ENCODE measurements around the gene MCM3AP.

The MCM3AP gene

GRCh38 chr21:46285206-46285661 is at the start of gene MCM3AP:
MCM3AP (minus strand) TSS chr21:46285611; CDS start chr21:46285286, 325 bp downstream.
- no peak for DNase-seq

DNA sequence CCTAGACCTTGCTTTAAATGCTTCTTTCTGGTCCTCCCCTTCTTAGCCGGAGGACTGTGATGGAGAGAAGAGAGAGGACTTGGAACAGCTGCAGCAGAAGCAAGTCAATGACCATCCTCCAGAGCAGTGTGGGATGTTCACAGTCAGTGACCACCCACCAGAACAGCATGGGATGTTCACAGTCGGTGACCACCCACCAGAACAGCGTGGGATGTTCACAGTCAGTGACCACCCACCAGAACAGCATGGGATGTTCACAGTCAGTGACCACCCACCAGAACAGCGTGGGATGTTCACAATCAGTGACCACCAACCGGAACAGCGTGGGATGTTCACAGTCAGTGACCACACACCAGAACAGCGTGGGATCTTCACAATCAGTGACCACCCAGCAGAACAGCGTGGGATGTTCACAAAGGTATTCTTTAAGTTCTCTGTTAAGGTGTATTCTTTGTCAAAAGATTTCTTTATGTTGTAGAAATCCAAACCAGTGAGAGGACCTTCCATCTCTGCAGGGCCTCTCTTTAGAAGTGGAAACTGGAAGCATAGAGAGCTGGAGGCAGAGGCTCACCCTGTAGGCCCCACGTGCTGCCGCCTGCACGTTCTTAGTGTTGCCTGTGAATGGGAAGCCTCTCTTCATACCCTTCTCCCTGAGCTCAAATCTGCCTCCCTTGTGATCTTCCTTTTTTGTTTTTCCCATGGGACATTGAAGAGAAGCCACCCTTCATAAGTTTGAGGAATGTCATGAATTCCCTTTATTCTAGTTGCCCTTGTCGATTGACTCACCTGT is 49.1 kb upstream of the MCM3AP start:
- DNase-seq = no peak

DNA sequence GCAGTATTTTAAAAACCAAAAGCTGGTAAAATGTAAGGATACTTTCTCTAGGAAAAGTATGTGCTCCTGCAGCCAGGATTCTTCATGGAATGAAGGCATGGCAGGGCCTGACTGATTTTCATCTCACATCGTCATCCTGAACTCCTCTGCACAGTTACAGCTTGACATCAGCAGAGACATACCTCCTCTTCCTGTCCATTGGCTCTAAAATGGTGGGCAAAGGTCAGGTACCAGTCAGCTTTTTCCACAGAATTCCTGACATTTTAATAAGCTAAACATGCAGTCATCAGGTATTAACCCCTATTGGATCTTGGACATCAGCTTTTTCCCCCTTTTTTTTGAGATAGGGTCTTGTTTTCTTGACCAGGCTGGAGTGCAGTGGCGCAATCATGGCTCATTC is 44.4 kb upstream of the MCM3AP start:
- DNase-seq = no peak

DNA sequence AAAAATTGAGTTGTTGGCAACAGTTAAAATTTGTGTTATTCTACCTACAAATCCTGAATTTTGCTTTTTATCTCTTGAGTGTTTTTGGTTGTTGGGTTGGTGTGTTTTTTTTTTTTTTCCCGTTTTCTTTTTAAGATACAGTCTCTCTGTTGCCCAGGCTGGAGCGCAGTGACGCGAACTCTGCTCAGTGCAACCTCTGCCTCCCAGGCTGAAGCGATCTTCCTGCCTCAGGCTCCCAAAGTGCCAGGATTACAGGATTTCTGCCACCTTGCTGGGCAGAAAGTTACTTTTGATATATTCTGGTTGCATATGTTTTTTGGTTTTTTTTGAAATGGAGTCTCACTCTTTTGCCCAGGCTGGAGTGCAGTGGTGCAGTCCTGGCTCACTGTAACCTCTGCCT is 42.7 kb upstream of the MCM3AP start:
- DNase-seq = no peak

DNA sequence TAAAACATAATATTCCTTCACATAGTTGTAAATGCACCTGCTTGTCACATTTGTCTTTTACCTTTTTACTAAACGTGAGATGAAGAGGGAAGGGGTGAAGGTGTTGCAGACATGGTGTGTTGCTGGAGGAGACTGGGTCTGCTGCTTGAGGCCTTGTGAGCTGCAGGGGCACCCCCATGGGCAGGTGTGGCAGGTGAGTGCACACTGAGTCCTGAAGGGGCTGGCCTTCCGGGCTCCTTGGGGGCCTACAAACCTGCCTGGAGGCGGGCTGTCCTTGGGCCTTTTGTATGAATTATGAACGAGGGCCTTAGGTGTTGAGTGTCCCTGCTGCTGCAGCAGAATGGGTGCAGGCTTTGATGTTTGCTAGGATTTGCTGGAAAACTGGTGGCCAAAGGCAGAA is 42.3 kb upstream of the MCM3AP start:
- no peak for DNase-seq

DNA sequence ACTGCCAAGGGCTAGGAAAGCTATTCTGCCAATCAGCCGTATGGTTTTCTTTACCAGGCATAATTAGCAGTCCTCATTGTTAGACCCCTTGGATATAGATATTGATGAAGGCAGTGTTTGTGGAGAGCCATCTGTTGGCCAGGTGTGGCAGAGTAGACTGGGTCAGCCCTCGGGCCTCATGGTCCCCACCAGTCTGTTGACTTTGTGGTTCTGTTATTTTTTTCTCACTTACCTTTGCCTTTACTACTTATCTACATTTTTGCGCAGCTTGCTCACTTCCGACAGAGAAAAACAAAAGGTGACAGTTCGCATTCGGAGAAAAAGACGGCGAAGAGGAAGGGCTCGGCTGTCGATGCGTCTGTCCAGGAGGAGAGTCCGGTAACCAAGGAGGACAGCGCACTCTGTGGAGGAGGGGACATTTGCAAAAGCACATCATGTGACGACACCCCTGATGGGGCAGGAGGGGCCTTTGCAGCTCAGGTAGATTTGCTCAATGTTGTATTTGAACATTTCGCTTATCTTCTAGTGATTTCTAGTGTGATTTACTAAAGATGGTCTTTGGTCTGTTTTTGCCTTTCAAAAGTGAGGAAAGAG is 40.8 kb upstream of the MCM3AP start:
- no peak for DNase-seq

DNA sequence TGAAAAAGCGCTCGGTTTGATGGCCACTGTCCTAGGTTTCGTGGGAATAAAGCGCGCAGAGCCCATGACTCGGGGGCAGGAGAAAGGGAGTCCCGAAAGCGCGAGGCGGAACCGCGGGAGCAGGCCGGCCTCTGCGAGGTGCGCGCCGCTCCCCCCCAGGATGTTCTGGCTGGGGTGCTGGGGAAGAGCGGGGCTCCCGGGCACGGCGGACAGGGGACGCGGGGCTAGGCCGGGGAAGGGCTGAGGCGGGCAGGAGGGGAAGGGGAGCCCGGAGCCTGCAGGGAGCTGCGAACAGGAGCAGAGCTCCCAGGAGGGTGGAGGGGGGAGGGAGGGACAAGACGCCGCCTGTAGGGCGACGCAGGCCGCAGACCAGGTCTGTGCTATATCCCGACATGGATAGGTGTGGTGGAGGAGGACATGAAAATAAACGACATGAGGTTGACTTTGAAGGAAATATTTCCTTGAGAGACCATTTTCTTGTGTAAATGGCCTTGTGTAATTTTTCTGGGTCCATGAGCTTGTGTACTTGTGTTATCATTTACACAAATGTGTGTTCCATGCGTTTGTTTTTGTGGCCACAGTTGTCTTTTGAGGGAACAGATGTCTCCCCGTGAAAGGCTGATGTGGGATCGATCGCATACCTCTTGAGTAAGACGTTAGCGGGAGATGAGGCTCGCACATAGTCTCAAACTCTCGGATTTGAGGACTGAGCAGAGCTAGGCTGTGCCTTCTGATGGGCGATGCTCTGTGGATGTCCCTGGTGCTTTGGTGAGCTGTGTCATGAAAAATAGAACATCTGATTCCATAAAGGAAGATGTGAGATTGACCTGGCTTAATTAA is 39.9 kb upstream of the MCM3AP start:
- peak in 3 of 4 experiments; percentile 7 to 34 (median 30) for DNase-seq

- peak; percentile 78 to 92 (median 90) for DNase-seq
These were observed 39.1 kb upstream of the MCM3AP start for GRCh38 chr21:46324390-46325072.

DNA sequence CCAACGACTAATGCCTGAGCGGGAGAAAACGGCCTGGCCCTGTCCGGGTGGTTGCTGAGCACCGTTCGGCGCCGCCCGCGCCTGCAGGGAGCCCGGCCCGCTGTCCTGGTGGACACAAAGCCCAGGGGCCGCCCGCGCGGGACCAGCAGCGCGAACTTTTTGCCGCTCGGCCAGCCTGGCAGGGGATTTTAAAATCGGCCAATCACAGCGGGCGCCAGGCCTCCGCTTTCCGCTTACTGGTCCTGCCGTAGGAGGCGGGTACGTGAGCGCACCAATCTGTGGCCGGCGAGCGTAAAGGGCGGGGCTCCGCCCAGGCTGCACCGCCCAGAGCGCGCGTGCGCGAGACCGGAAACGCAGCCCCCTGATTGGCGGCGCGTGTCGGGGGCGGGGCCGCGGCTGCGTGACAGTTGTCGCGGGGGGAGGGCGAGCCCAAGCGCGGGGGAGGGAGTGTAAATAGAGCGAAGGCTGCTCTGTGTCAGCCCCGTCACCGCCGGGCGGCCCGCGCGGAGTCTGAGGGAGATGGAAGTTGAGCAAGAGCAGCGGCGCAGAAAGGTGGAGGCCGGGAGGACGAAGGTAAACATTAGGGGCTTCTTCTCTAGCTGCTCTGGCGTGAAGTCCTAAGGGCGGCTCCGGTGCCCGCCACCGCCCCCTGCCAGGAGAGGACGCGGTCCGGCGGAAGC is 38.4 kb upstream of the MCM3AP start, which contains the start of the genes C21orf58 and PCNT:
C21orf58 (minus strand) TSS at position 161 of the 680 bp plus-strand sequence. CDS start 1,132 bp downstream, outside the sequence.
PCNT (plus strand) TSS at position 447 of the 680 bp plus-strand sequence; CDS start at position 520, 73 bp downstream.
- DNase-seq = peak; percentile 91 to 97 (median 95)

GRCh38 chr21:46323227-46323709 is 37.9 kb upstream of the MCM3AP start:
- DNase-seq = no peak

DNA sequence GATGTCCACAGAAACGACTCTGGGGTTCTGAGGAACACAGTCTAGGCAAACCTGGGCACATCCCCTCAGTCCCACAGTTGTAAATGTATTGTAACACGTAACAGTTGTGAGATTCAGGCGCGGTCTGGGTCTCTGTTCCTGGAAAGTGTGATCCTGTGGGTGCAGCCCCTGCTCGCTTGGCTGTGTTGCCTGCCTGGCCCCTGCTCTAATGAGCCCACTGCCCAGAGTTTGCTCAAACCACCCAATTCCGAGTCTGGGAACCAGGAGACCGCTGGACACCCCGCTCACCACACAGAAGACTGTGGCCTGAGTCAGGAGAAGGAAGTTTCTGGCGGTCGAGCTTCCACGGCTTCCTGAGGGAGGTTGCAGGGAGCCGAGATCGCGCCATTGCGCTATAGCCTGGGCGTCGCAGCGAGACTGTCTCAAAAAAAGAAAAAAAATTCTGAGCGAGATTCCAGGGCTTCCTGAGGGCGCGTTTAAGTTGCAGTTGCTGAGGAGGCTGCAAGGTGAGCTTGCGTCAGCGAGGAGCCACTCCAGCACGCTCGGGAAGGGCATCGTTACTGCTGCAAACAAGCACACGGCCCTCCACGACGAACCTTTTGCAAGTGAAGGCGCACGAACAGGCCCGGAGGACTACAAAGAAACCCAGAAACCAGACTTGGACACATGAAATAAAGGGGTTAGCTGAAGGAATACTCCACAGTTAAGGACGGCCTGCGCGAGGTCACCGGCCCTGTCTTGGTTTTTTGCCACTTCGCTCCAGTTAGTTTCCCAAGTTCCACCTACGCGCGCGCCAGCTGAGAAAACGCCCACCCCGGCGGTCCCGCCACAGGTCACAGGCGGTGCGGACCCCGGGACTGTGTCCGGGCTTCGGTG is 37.2 kb upstream of the MCM3AP start:
- no peak for DNase-seq

DNA sequence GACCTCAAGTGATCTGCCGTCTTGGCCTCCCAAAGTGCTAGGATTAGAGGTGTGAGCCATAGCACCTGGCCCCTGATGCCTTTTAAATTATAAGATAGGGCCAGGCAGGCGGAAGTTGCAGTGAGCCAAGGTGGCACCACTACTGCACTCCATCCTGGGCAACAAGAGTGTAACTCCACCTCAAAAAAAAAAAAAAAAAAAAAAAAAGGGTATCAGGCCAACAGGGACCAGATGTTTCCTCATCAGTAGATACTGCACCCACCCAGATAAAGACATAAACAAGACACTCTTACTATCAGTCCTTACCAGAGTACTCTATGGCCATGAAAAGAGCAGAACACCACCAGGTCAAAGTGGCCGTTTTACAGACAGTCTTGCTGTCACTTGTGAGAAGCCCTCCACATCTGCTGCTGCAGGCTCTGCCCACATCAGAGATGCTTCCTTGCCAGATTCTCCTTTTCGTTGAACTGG is 35.0 kb upstream of the MCM3AP start:
- DNase-seq = no peak

GRCh38 chr21:46319186-46319585 is 33.8 kb upstream of the MCM3AP start:
- DNase-seq = no peak

GRCh38 chr21:46318464-46318845 is 33.0 kb upstream of the MCM3AP start:
- no peak for DNase-seq

- no peak for DNase-seq
These were observed 32.5 kb upstream of the MCM3AP start for GRCh38 chr21:46317710-46318463.

GRCh38 chr21:46316708-46317324 is 31.4 kb upstream of the MCM3AP start:
- no peak for DNase-seq

- no peak for DNase-seq
These were observed 29.1 kb upstream of the MCM3AP start for GRCh38 chr21:46314441-46315020.

DNA sequence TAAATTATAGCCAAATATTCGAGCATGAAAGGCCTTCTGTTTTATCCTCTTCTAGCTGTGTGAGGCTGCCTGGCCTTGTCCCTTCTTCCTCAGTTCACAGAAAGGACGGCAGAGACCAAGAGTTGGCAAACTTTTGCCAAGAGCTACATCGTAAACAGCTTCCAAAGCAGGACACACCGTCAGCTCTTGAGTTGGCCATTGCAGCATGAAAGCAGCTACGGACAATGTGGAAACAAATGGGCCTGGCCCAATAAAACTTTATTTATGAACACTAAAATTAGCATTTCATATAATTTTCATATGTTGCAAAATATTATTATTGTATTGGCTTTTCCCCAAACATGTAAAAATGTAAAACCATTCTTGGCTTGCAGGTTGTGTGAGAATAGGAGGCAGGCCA is 27.5 kb upstream of the MCM3AP start:
- DNase-seq = no peak

DNA sequence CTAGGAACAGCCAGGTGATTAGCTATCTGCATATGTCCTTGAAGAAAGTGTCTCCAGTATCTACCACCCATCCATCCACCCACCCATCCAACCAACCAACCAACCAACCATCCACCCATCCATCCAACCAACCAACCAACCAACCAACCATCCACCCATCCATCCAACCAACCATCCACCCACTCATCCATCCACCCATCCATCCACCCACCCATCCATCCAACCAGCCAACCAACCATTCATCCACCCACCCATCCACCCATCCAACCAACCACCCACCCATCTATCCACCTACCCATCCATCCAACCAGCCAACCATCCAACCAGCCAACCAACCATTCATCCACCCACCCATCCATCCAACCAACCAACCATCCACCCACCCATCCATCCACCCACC is 26.2 kb upstream of the MCM3AP start:
- no peak for DNase-seq
